Hematopoietic multipotent progenitor cell (in vitro differentiated cells): Measurements from ENCODE around the gene VAMP8. TPM values are rescaled to one million over a fixed set of nuclear protein-coding genes. Genes with fewer than 3 reads are reported as not detected.
"Not testable (repeated sequence)": the region's sequence is repeated elsewhere in the genome, so short reads cannot be mapped to it uniquely, and the experiment has no call there.

ENCODE experiments used
- DNase-seq, 3 donors: peaks; one replicate each; pipeline ENCODE4 v3.0.0-alpha.2; 2011 to 2015; ENCODE audit warnings: low read depth in 2 of 3, low spot score in 2 of 3
- total RNA-seq: library from RNA; depleted of rRNA; stranded (reverse); fragments of >200 nt; gene quantifications from one replicate; pipeline ENCODE4 v1.2.3, GENCODE V29; 2012

The VAMP8 gene
- total RNA-seq, 1 donor: 96.1 TPM

DNA sequence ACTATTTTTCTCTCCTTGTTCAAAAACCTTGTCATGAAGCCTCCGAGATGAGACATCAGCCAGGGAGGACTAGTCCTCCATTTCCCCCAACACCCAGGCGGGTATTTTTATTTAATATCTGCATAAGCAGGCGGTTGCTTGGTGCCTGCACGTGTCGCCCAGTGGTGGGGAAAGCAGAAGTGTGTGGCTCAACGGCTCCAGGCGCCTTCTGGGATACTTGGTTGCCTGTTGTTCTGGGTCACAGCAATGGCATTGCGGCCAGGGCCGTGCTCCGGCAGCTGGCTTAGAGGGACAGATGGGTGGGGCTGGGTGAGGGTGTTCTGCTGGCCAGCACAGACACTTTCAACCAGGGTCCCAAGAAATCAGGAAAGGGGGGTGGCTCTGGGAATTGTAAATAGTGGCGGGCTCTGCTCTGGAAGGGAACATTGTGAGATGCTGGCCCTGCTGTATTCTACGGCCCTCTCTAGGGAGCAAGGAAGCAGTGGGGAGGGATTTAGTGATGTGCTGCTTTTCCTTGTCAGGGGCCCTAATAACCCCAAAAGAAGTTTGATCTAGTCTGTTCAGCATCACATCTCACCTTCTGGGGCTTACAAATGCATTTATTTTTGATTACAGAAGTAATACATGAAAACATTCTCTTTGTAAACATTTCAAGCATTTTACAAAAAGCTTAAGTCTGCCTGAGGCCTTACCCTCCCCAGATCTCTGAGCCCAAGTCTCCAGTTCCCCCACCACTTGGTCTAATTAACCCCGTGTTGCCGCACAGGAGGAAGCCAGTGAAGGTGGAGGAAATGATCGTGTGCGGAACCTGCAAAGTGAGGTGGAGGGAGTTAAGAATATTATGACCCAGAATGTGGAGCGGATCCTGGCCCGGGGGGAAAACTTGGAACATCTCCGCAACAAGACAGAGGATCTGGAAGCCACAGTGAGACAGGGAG, 1.1 kb downstream of the VAMP8 start:
- DNase-seq: peak in 2 of 3 donors; percentile 81 to 85

DNA sequence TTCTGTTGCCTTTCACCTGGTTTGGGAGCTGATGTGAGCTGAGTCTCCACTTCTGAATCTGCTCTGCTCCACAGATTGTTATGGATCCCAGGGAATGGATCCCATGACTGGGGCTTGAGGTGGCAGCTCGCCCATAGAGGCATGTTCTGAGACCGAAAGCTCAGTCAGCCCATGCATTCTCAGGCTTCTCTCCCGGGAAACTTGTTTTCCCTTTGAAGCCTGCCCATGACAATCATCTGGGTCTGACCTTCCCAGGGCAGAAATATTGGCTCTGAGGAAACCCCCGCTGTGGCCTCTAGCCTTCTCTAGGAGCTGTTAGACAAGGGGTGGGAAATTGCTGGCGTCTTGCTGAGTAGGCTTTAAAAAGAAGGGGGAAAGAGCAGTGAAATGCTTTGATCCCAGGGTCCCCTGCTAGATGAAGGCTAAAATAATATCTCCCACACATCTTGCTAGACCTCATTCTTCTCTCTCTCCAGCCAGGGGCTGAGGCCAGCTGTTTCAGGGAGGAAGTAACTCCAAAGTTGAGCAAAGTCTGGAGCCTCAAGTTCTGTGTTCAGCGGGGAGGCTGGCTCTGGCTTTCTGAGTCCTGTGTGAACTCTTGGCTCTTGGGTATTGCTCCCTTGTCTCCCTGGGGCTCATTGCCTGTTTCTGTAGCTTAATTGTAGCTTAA, 2.0 kb downstream of the VAMP8 start:
- DNase-seq: peak in 1 of 3 donors; percentile 42

DNA sequence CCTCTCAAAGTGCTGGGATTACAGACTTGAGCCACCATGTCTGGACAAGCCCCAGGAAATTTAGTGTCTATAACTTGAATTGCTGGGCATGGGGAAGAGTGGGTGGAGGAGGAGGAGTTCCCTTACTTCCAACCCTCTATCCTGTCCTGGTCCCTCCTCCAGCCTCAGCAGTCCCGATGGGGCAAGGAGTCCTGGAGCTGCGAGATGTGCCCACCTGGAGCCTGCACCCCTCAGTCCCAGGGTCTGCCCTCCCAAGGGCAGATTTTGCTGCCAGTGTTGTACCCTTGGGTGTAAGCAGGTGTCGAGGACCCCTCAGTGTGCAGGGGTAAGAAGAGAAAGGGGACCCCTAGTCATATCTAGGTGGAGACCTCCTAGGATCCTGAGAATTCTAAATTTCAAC, 2.8 kb downstream of the VAMP8 start:
- no peak for DNase-seq

DNA sequence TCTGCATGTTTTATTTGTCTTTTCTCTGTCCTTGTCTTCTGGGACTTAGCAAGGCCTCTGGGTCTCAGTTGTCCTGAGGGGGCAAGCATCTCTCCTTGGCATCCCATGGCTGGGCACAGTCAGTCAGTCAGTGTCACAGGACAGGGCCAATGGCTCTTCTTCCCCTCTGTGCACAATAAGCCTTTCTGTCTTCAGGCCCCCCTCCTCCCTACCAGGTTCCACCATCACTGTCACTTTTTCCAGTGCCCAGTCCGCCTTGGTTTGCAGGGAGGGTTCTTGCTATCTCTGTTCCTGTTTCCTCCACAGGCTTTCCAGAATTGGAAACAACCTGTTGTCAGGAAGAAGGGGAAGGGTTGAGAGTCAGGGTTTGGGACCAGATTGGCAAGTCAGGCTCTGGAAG, 5.1 kb downstream of the VAMP8 start:
- no peak for DNase-seq

DNA sequence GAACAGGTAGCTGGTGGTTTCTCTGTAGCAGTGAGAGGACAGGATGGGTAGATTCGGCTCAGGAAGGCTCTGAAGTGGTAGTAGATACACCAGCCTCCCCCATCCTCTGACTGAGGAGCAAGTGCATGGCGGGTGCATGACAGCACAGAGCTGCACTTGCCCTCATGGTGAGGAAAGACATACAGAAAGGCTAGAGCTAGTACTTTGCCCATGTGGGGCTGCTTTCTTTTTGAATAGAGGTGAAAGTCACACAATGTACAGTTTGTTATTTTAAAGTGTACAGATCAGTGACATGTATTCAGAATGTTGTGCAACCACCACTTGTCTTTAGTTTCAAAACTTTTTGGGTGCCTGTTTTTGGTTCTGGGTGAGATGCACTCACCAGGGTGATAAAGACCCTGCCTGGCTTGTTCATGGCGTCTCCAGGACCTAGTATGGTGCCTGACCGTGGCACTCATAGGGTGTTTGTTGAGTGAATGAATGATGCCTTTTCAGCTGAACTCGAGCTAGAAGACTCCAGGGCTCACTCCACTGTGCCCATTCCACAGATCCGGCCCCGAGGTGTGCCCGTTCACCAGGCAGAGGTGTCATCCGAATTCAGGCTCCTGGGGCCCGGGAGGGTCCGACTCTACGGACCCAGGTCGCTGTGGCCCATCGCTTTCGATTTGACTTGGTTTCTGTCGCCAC, 6.4 kb downstream of the VAMP8 start:
- no peak for DNase-seq

DNA sequence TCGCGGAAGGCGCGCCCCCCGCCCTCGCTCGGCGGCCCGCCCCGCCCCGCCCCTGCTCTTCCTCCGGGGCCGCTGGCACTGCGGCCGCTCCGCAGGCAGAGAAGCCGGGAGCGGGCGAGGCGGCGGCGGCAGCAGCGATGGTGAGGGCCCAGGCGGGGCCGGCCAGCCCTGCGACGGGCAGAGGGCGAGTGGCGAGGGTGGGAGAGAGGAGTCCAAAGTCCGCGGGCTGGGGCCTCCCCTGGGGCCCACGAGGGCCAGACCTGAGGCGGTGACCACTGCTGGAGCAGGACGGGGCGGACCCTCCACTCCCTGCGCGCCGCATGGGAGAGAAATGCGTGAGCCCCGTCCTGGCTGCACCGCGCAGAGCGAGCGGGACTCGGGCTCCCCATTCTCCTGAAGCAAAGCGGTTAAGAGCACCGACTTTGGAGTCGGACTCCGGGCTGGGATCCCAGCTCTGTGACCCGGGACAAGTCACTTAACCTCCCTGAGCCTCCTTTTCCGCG, 7.0 kb downstream of the VAMP8 start, which contains the start of gene VAMP5:
VAMP5 (plus strand) TSS at position 78 of the 503 bp plus-strand sequence; CDS start at position 138, 60 bp downstream.
- DNase-seq: peak in 1 of 3 donors; percentile 37

DNA sequence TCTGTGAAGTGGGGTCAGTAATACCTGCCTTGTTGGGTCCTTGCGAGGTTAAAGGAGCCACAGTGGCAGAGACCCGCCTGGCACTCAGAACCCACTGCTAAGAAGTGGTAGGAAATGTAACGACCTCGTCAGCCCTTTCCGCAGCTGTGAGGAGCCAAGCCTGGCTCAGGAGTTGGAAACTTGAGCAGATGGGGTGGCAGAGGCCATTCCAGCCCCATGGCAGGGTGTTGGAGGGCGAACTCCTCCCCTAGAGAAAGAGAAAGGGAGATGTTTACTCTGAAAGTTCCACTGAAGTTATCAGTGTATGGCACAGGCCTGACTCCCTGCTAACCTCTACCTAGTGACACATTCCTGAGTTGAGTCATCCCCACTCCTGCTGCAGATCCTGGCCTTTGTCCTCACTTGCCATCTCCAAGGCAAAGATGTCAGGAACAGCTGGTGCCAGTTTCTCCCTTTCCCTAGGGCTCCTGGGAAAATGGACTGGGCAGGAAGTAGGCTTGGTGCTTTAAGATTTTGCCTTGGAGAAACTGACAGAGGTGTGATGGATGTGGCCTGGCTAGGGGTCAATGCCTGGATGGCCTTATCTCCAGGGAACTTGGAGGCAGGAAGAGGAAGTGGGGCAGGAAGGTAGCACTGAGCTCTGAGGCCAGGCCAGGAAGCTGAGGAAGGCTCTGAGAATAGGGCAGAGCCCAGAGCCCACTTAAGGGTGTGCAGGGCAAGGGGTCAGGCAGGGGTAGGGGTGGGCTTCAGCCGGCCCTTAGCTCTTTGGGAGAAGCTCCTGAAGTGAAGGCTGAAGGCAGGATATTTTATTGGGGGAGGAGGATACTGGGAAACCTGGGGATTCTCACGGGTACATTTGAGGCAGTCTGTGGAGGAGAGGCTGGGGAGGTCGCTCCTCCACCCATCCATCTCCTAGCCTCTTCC, 7.7 kb downstream of the VAMP8 start:
- no peak for DNase-seq

DNA sequence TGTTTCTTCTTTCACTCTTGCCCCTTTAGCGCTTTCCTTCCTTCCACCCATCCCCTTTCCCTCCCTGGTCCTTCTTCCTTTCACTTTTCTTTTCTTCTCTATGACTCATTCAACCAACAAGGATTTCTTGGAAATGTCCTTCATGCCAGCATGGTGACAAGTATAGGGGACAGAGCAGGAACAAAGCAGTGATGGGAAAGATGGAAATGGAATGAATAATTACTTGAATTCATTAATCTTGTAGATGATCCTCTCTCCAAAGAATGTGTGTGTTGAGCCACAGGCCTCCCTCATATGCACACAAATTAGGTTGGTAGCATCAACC, 8.4 kb downstream of the VAMP8 start:
- DNase-seq: no peak

DNA sequence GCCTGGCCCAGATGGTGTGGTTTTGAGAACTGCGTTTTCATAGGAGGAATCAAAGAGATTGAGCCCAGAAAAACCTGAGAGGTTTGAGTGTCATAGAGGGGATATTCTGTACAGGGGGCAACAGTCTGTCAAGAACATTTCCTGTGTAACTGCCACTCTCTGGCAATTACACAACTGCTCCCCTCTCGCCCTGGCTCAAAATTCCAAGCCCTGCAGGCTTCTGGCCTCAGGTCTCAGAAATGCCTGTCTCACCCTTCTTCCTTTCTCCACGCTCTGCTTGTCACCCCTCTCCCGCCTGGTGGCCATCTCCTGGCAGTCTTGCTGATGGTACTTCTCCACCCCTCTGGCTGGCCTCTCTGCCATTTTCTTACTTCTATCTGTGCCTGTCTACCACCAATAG, 10.8 kb downstream of the VAMP8 start:
- peak in 1 of 3 donors; percentile 62 for DNase-seq

DNA sequence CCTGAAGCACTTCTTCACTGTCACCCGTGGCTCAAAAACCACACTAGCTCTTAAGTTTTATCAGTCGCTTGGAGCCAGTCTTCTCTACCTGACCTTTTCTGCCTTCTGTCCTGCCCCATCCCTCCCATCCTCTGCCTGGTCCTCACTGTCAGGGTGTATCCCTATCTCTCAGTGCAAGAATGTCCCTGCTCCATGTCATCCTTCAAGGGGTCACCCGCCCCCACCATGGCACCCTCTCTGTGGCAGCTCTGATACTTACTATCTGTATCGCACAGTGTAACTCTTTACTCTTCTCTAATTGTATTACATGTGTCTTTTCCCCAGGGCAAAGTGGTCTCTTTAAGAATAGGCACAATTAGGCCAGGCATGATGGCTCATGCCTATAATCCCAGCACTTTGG, 11.3 kb downstream of the VAMP8 start:
- no peak for DNase-seq

DNA sequence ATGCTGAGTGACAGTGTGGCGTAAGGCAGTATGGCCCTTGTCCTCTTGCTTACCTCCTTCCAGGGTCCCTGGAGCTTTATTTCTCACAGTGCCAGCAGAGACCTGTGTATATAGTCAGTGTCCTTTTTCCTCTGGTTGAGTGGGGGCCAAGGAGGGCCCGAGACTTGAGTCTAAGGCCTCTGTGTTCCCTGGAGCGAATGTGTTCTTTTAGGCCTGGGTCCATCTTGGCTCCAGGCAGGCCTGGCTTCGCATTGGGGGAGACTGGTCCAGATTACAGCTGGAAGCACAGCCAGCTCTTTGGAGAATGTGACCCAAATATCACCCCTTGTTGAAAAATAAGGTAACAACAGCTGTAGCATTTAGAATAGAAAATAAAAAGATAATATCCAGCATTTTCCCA, 11.8 kb downstream of the VAMP8 start:
- DNase-seq: no peak

DNA sequence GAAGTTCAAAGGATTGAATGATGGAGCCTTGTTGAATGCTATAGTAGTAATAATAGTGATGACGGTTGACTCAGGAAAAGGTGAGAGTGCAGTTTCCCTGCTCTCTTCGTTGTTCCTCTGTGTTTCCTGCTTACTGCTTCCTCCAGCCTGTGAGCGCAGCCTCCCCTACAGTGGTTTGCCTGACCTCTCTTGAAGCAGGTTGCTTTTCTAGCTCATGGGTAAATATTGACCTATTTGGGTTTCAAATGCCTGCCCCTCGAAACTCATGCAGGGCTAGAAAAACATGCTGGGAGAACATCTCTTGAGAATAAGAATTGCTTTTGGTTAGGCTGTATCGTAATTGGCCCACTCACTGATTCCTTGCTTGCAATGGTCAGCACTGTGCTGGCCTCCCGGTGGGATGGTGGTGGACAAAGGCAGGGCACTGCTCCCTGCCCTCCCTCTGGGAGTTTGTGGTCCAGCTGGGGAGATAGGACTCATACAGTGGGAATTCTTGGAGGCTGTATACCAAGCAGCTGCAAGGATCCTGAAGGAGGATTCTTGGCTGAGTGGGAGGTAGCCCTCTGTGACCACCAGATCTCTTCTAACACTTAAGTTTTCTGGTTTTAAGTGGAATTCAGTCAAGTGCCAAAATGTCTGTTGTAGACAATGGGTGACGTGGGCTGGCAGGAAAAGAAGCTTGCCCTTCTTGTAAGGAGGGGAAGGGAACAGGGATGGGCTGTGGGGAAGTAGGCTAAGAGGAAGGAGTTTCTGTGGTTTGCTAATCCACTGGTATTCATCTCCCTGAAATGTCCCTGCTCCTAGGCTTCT, 12.8 kb downstream of the VAMP8 start:
- DNase-seq: no peak

DNA sequence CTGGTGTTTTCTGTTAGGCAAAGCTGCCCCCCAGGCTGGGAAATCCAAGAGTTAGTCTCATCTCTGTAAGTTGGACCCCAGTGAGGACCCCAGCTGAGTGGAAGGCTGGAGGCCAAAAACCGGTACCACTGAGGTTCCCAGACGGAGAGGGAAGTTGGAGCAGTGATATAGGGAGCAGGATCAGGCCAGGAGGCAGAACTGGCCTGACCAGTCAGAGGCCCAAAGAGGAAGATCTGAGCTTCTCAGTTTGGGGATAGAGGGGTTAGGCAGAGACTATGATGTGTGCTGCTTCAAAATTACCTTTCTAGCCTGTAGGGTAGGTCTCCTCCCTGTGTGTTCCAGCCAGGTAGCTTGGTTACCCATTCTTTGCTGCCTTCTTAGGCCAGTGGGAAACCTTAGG, 13.6 kb downstream of the VAMP8 start:
- DNase-seq: no peak

DNA sequence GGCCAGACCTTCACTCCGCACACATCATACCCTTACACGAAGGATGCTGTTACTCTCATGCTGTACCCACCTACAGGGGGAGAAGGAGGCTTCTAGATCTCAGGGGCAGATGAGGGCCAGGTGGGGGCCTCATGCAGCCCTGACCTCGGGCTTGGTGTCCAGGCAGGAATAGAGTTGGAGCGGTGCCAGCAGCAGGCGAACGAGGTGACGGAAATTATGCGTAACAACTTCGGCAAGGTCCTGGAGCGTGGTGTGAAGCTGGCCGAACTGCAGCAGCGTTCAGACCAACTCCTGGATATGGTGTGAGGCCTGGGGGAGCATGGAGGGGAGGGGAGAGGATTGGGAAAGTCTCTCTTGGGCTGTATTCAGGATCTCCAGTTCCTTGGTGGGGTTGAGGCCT, 14.2 kb downstream of the VAMP8 start:
- DNase-seq: no peak

DNA sequence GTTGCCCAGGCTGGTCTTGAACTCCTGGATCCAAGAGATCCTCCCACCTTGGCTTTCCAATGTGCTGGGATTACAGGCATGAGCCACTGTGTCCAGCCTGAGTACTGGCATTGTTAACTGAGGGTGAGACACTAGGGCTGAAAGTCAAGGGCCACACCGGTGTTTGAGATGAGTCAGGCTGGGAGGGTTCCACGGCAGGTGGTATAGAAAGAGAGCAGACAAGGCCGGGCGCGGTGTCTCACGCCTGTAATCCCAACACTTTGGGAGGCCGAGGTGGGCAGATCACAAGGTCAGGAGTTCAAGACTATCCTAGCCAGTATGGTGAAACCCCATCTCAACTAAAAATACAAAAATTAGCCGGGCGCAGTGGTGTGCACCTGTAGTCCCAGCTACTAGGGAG, 14.9 kb downstream of the VAMP8 start:
- not testable (repeated sequence) for DNase-seq

DNA sequence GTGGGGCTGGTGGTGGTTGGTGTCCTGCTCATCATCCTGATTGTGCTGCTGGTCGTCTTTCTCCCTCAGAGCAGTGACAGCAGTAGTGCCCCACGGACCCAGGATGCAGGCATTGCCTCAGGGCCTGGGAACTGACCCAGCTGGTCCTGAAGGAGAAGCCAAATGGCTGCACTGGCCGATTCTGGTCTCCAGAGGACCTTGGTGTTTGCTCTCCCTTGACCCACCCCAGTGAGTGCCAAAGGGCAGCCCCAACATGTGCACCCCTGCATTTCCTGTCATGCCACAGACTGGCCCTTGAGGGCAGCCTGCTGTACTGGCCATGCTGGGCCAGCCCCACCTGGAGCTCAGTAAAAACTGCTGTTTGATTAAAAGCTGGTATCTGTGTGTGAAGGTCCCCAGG, 15.6 kb downstream of the VAMP8 start:
- no peak for DNase-seq

DNA sequence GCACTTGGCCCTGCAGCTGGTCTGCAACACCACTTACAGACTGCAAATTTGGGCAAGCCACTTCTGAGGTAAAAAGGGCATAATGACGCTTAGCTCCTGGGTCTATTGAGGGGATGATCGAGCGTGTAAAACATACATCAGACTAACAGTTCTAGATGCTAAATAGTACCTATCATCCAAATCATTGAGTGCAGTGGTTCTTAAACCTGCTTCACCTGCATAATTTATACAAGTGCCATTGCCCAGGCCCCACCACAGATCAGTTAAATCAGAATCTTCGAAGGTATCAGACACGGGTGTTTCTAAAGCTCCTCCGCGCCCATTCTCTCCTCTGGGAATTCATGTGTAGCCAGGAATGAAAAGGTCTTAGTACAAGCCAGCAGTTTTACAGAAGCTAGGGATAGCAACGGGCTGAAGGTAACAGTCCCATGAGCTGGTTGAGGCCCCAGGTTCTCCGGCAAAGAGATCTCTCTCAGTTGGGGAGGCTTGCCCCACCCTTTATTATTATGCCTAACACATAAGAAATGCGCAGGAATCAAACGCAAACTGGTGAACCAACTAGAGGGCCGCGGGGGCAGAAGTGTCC, 17.4 kb downstream of the VAMP8 start:
- no peak for DNase-seq

DNA sequence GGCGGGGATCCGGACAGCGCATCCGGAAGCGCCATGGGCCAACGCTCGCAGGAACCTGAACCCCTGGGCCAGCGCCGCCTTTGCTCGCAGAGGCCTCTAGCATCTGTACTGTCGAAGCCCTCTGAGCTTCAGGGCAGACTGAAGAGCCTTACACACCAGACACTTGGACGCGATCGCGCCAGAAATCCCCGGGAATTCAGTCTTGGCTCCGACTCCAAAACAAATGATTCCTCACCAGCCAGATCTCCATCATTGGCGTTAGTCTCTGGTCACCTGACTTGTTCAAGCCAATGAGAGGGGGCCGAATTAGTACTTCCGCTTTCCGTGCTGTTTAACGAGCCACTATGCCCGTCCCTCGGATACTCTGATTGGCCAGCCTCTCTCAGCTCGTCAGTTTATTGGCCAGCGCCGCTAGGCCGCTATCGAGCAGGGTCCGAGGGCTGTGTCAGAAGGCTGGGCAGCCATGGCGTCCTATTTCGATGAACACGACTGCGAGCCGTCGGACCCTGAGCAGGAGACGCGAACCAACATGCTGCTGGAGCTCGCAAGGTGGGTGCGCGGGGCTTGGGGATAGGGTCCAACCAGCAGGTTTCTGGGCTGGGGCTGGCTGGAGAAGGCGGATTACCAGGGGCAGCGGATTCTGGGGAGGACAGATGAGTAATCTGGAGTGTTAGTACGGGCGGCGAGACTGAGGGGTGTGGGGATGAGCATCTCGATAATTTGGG, 18.1 kb downstream of the VAMP8 start, which contains the start of gene RNF181:
RNF181 (plus strand) TSS at position 445 of the 725 bp plus-strand sequence; CDS start at position 464, 19 bp downstream.
- peak; percentile 70 to 97 (median 94) for DNase-seq
